Activated T-cell treated with anti-CD3 and anti-CD28 coated beads, Interleukin-2, amount 50 U/mL, for 4 hours (primary cell): Measurements from ENCODE around the gene SAAL1. TPM values are rescaled to one million over a fixed set of nuclear protein-coding genes. Genes with fewer than 3 reads are reported as not detected.
"Not testable (repeated sequence)": the region's sequence is repeated elsewhere in the genome, so short reads cannot be mapped to it uniquely, and the experiment has no call there.

ENCODE experiments used
- ATAC-seq, 2 donors: fragments of 200-7000 bp; cut with Tn5 transposase; one replicate each; pipeline ENCODE4 v1.10.0; 2021
- DNase-seq: peaks from one replicate; pipeline ENCODE4 v3.0.0-alpha.2; 2020
- H3K27me3 Mint-ChIP-seq: one replicate; pipeline ENCODE4 v1.8.0; 2021; ENCODE audit warnings: low read depth, mixed read lengths
- H3K36me3 Mint-ChIP-seq: one replicate; pipeline ENCODE4 v1.8.0; 2022; ENCODE audit warnings: mixed read lengths; ENCODE audit not compliant: insufficient read depth
- H3K4me1 Mint-ChIP-seq: one replicate; pipeline ENCODE4 v1.8.0; 2021; ENCODE audit warnings: low read depth, mixed read lengths
- H3K4me3 Mint-ChIP-seq: one replicate; pipeline ENCODE4 v1.8.0; 2021; ENCODE audit warnings: mild to moderate bottlenecking, moderate library complexity, mixed read lengths
- H3K9me3 Mint-ChIP-seq: one replicate; pipeline ENCODE4 v1.8.0; 2021; ENCODE audit warnings: mixed read lengths
- total RNA-seq, 3 donors: library from RNA; stranded (reverse); gene quantifications; one replicate each; pipeline ENCODE4 v1.2.1, GENCODE V29; 2021

Gene SAAL1
- 10 to 100 TPM; 35.0 to 36.3 (median 35.8) TPM for total RNA-seq

- Mint-ChIP-seq H3K4me3 (peak within 1 kb of the TSS; percentile 94), H3K4me1 (peaks cover 34% of the 10 kb centered on the region), H3K36me3 (peaks cover 13% of the 10 kb centered on the region), H3K27me3 (peaks cover 8% of the 10 kb centered on the region), H3K9me3 (no peaks in the 10 kb centered on the region)
- ATAC-seq (peak; percentile 99), DNase-seq (peak; percentile 88)
Measured at GRCh38 chr11:18105802-18106574, at the start of gene SAAL1. Gene SAAL1 (minus strand): TSS chr11:18106082. CDS start chr11:18106041, 41 bp downstream.

- Mint-ChIP-seq H3K27me3 (peaks cover 32% of the 10 kb centered on the region), H3K36me3 (no peaks in the 10 kb centered on the region), H3K4me1 (no peaks in the 10 kb centered on the region), H3K9me3 (no peaks in the 10 kb centered on the region), H3K4me3 (no peak overlapping the region)
- no peak for DNase-seq
- ATAC-seq, result no peak
Measured at GRCh38 chr11:18151581-18151980, 45.7 kb upstream of the SAAL1 start.

- DNase-seq (no peak), ATAC-seq (no peak)
- no peaks in the 10 kb centered on the region for H3K36me3 Mint-ChIP-seq
- no peaks in the 10 kb centered on the region for H3K9me3 Mint-ChIP-seq
- H3K27me3 Mint-ChIP-seq, result peaks cover 37% of the 10 kb centered on the region
- H3K4me3 Mint-ChIP-seq, result no peak overlapping the region
- H3K4me1 Mint-ChIP-seq, result peaks cover 4% of the 10 kb centered on the region
Measured at GRCh38 chr11:18145837-18146236, 40.0 kb upstream of the SAAL1 start.

- Mint-ChIP-seq H3K27me3 (peaks cover 39% of the 10 kb centered on the region), H3K4me1 (peaks cover 4% of the 10 kb centered on the region)
Measured at GRCh38 chr11:18145025-18145424, 39.1 kb upstream of the SAAL1 start.

GRCh38 chr11:18144243-18144642 lies 38.4 kb upstream of the SAAL1 start:
- ATAC-seq, result no peak

More at GRCh38 chr11:18145025-18145424, 39.1 kb upstream of the SAAL1 start:
- no peaks in the 10 kb centered on the region for H3K9me3 Mint-ChIP-seq
- no peak for ATAC-seq
- no peak for DNase-seq
- H3K4me3 Mint-ChIP-seq, result no peak overlapping the region
- no peaks in the 10 kb centered on the region for H3K36me3 Mint-ChIP-seq

GRCh38 chr11:18140145-18140544 lies 34.3 kb upstream of the SAAL1 start:
- Mint-ChIP-seq H3K9me3 (no peaks in the 10 kb centered on the region), H3K4me3 (no peak overlapping the region), H3K4me1 (no peaks in the 10 kb centered on the region), H3K27me3 (peaks cover 29% of the 10 kb centered on the region), H3K36me3 (no peaks in the 10 kb centered on the region)
- no peak for DNase-seq
- ATAC-seq, result no peak

More at GRCh38 chr11:18144243-18144642, 38.4 kb upstream of the SAAL1 start:
- H3K4me3 Mint-ChIP-seq, result no peak overlapping the region
- no peaks in the 10 kb centered on the region for H3K36me3 Mint-ChIP-seq
- no peaks in the 10 kb centered on the region for H3K9me3 Mint-ChIP-seq
- peaks cover 4% of the 10 kb centered on the region for H3K4me1 Mint-ChIP-seq
- H3K27me3 Mint-ChIP-seq, result peaks cover 37% of the 10 kb centered on the region
- no peak for DNase-seq

- Mint-ChIP-seq H3K4me1 (no peaks in the 10 kb centered on the region), H3K9me3 (no peaks in the 10 kb centered on the region), H3K27me3 (peaks cover 22% of the 10 kb centered on the region), H3K4me3 (no peak overlapping the region), H3K36me3 (no peaks in the 10 kb centered on the region)
- ATAC-seq (no peak), DNase-seq (no peak)
Measured at GRCh38 chr11:18137186-18137800, 31.4 kb upstream of the SAAL1 start.

GRCh38 chr11:18135308-18135707 lies 29.4 kb upstream of the SAAL1 start:
- H3K4me3 Mint-ChIP-seq, result no peak overlapping the region

GRCh38 chr11:18132341-18132740 lies 26.5 kb upstream of the SAAL1 start, which contains the start of gene MRGPRX3:
Gene MRGPRX3 (plus strand): TSS chr11:18132571. CDS start chr11:18137203, 4,632 bp downstream.
- ATAC-seq, result no peak
- no peak within 1 kb of the TSS for H3K4me3 Mint-ChIP-seq
- no peaks in the 10 kb centered on the region for H3K36me3 Mint-ChIP-seq

More at GRCh38 chr11:18135308-18135707, 29.4 kb upstream of the SAAL1 start:
- H3K27me3 Mint-ChIP-seq, result peaks cover 16% of the 10 kb centered on the region
- ATAC-seq (no peak), DNase-seq (no peak)
- no peaks in the 10 kb centered on the region for H3K4me1 Mint-ChIP-seq
- no peaks in the 10 kb centered on the region for H3K9me3 Mint-ChIP-seq
- H3K36me3 Mint-ChIP-seq, result no peaks in the 10 kb centered on the region

GRCh38 chr11:18131115-18131514 lies 25.2 kb upstream of the SAAL1 start:
- not testable (repeated sequence) for H3K4me3 Mint-ChIP-seq, ATAC-seq, H3K9me3 Mint-ChIP-seq, DNase-seq, H3K4me1 Mint-ChIP-seq, H3K36me3 Mint-ChIP-seq
- peaks cover 33% of the 10 kb centered on the region for H3K27me3 Mint-ChIP-seq

More at GRCh38 chr11:18132341-18132740, 26.5 kb upstream of the SAAL1 start, which contains the start of gene MRGPRX3:
- H3K27me3 Mint-ChIP-seq, result peaks cover 31% of the 10 kb centered on the region
- H3K9me3 Mint-ChIP-seq, result no peaks in the 10 kb centered on the region
- H3K4me1 Mint-ChIP-seq, result no peaks in the 10 kb centered on the region
- DNase-seq, result no peak

- not testable (repeated sequence) for H3K9me3 Mint-ChIP-seq, H3K27me3 Mint-ChIP-seq, H3K4me3 Mint-ChIP-seq, DNase-seq, ATAC-seq, H3K36me3 Mint-ChIP-seq, H3K4me1 Mint-ChIP-seq
Measured at GRCh38 chr11:18121331-18121828, 15.5 kb upstream of the SAAL1 start.

GRCh38 chr11:18115360-18116127 lies 9.7 kb upstream of the SAAL1 start:
- H3K9me3 Mint-ChIP-seq, result no peaks in the 10 kb centered on the region
- ATAC-seq, result peak; percentile 89 to 96
- peaks cover 24% of the 10 kb centered on the region for H3K27me3 Mint-ChIP-seq
- H3K4me3 Mint-ChIP-seq, result no peak overlapping the region
- no peaks in the 10 kb centered on the region for H3K4me1 Mint-ChIP-seq
- H3K36me3 Mint-ChIP-seq, result no peaks in the 10 kb centered on the region
- DNase-seq, result peak; percentile 51

GRCh38 chr11:18111005-18111404 lies 5.1 kb upstream of the SAAL1 start:
- DNase-seq, result no peak
- Mint-ChIP-seq H3K27me3 (peaks cover 28% of the 10 kb centered on the region), H3K36me3 (no peaks in the 10 kb centered on the region), H3K4me1 (peaks cover 9% of the 10 kb centered on the region), H3K4me3 (no peak overlapping the region), H3K9me3 (no peaks in the 10 kb centered on the region)
- ATAC-seq, result no peak

- ATAC-seq (no peak), DNase-seq (no peak)
- Mint-ChIP-seq H3K4me1 (peaks cover 24% of the 10 kb centered on the region), H3K9me3 (no peaks in the 10 kb centered on the region), H3K27me3 (peaks cover 16% of the 10 kb centered on the region), H3K4me3 (no peak overlapping the region), H3K36me3 (peaks cover 2% of the 10 kb centered on the region)
Measured at GRCh38 chr11:18108254-18108653, 2.4 kb upstream of the SAAL1 start.
